NCI-H2196 (cell line): ENCODE measurements around the gene FAM209A.
"Not testable (repeated sequence)": the region's sequence is repeated elsewhere in the genome, so short reads cannot be mapped to it uniquely, and the experiment has no call there.

Experiments
- DNase-seq: peaks from one replicate; lab custom pipeline; 2025; ENCODE audit not compliant: unreplicated experiment; lab: John Stamatoyannopoulos, UW

FAM209A gene

GRCh38 chr20:56537997-56538396, 13.5 kb downstream of the FAM209A start:
- DNase-seq, result peak; percentile 14

GRCh38 chr20:56540415-56540814, 15.9 kb downstream of the FAM209A start:
- no peak for DNase-seq

- DNase-seq, result no peak
Measured at GRCh38 chr20:56542489-56543030, 18.0 kb downstream of the FAM209A start.

- DNase-seq, result no peak
Measured at GRCh38 chr20:56551571-56551970, 27.0 kb downstream of the FAM209A start.

GRCh38 chr20:56552911-56553629, 28.5 kb downstream of the FAM209A start:
- DNase-seq, result no peak

GRCh38 chr20:56554869-56555268, 30.3 kb downstream of the FAM209A start:
- peak; percentile 75 for DNase-seq

GRCh38 chr20:56558968-56559367, 34.4 kb downstream of the FAM209A start:
- DNase-seq, result no peak

- not testable (repeated sequence) for DNase-seq
Measured at GRCh38 chr20:56564526-56564925, 40.0 kb downstream of the FAM209A start.

GRCh38 chr20:56565511-56565910, 41.0 kb downstream of the FAM209A start:
- no peak for DNase-seq

- peak; percentile 27 for DNase-seq
Measured at GRCh38 chr20:56566621-56567020, 42.1 kb downstream of the FAM209A start.

GRCh38 chr20:56570832-56571231, 46.3 kb downstream of the FAM209A start:
- DNase-seq, result no peak

GRCh38 chr20:56572172-56572571, 47.6 kb downstream of the FAM209A start:
- DNase-seq, result no peak

- no peak for DNase-seq
Measured at GRCh38 chr20:56573986-56574385, 49.4 kb downstream of the FAM209A start.

- DNase-seq, result no peak
Measured at GRCh38 chr20:56574531-56575142, 50.1 kb downstream of the FAM209A start.

GRCh38 chr20:56575157-56575556, 50.6 kb downstream of the FAM209A start:
- no peak for DNase-seq
